NB4 (cell line): Measurements from ENCODE around the gene RAD18.

ENCODE experiments used
- DNase-seq: peaks from one replicate; pipeline ENCODE4 v3.0.0; 2010; ENCODE audit warnings: low read depth
- H3K4me3 ChIP-seq: one replicate; pipeline ENCODE4 v1.5.1; 2011; ENCODE audit warnings: mild to moderate bottlenecking, low read depth, low read length, moderate library complexity
- CTCF ChIP-seq: IDR thresholded peaks from one replicate; pipeline ENCODE4 v1.5.1; 2012; ENCODE audit warnings: low read depth, low read length
- MAX ChIP-seq: IDR thresholded peaks from 2 replicates; pipeline ENCODE4 v1.6.1; 2011; ENCODE audit warnings: low read depth, low read length
- MYC ChIP-seq: IDR thresholded peaks from 2 replicates; pipeline ENCODE4 v1.6.1; 2011; ENCODE audit warnings: low read depth, low read length
- POLR2A ChIP-seq: IDR thresholded peaks from 2 replicates; pipeline ENCODE4 v1.6.1; 2011; ENCODE audit warnings: mild to moderate bottlenecking; ENCODE audit not compliant: insufficient read length; ENCODE audit errors: extremely low read depth

RAD18 gene

GRCh38 chr3:8963137-8963853, at the start of gene RAD18:
RAD18 (minus strand) TSS chr3:8963472; CDS start chr3:8963385, 87 bp downstream.
- TF ChIP-seq POLR2A = peak; percentile 51
- no peak for TF ChIP-seq CTCF
- TF ChIP-seq MYC = no peak
- TF ChIP-seq MAX = peak; percentile 26; the same call in 1 of the 2 replicates
- peak within 1 kb of the TSS; percentile 72 for H3K4me3 ChIP-seq
- peak; percentile 89 for DNase-seq

- no peak overlapping the region for H3K4me3 ChIP-seq
- TF ChIP-seq MAX (no peak), POLR2A (no peak), CTCF (no peak), MYC (no peak)
- peak; percentile 18 for DNase-seq
These were observed 49.2 kb upstream of the RAD18 start for GRCh38 chr3:9012521-9012920.

GRCh38 chr3:9009976-9010545, 46.8 kb upstream of the RAD18 start:
- no peak overlapping the region for H3K4me3 ChIP-seq
- no peak for DNase-seq
- TF ChIP-seq CTCF (no peak), MYC (no peak), MAX (no peak), POLR2A (no peak)

- H3K4me3 ChIP-seq = no peak overlapping the region
- no peak for DNase-seq
- TF ChIP-seq MAX (no peak), CTCF (no peak), MYC (no peak), POLR2A (no peak)
These were observed 45.4 kb upstream of the RAD18 start for GRCh38 chr3:9008550-9009255.

- TF ChIP-seq MAX (no peak), CTCF (no peak), POLR2A (no peak), MYC (no peak)
- no peak overlapping the region for H3K4me3 ChIP-seq
- DNase-seq = no peak
These were observed 44.7 kb upstream of the RAD18 start for GRCh38 chr3:9007928-9008327.
